ENCODE results near the gene FKBP14. TPM values are rescaled to one million over a fixed set of nuclear protein-coding genes. Genes with fewer than 3 reads are reported as not detected.

FKBP14 gene
- total and polyA plus RNA-seq, 2 of the 8 experiments (the other 6 are each of a cell fraction or from before 2014, with no cell fraction given) = 3.2 to 20.7 TPM

DNA sequence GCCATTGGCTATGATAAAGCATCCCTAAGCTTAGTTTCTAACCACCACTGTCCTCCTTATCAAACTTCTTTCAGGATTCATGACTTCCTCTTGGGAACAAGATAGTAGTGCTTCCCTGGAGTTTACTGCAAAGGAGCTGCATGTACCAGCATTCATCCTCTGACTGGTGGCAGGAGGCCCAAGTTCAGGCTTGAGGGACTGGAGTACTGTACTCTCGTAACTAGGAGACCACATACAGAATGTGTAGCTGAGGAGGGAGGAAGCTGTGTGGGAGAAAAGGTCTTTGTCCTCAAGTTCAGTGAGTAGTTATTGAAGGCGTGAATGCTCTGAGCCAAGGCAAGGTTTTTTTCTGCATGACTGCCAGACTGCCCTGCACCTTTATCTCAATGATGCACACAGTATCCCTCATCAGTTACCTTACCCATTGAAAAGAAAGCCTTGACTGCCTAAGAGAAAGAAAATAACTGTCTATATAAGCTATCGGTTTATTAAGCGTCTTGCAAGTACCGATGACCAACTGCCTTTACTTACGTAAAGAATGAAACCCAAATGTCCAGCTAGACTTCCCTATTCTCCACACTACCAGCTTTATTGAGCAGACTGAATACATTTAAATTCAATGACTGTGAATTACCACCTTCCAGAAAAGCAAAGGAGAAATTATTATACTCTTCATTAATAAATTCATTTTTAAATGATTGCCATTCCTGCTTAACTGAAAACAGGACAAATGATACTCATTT is 49.7 kb downstream of the FKBP14 start:
- Histone ChIP-seq H3K23ac (ENCODE audit: insufficient read length) (no peak overlapping the region), H3K4ac (replicated peaks; ENCODE audit: insufficient read length, low read depth, low read length) (no peak overlapping the region), H3K14ac (ENCODE audit: insufficient read length) (no peak overlapping the region), H2AK5ac (ENCODE audit: low read depth, low read length) (no peak overlapping the region), H3K4me2 (ENCODE audit: insufficient read depth in 1 of 2, low read depth in 2 of 2, low read length in 2 of 2) (no peak overlapping the region), H3K79me2 (ENCODE audit: control insufficient read depth in 1 of 2, insufficient read depth in 2 of 2, low read length in 2 of 2) (peaks cover 7 to 64% of the 10 kb centered on the region in 2 experiments; a peak in 3 of 4 replicates), H2BK120ac (replicated peaks; ENCODE audit: low read depth, low read length) (no peak overlapping the region), H4K5ac (ENCODE audit: insufficient read length, low read depth, low read length) (no peak overlapping the region), H2BK20ac (ENCODE audit: low read length) (no peak overlapping the region), H3K23me2 (ENCODE audit: low read depth, low read length) (no peaks in the 10 kb centered on the region), H3K18ac (ENCODE audit: extremely low read depth, low read length) (no peak overlapping the region), H3K9ac (replicated peaks in 1 of 4; ENCODE audit: extremely low read depth in 1 of 4, low read depth in 3 of 4, low read length in 3 of 4) (no peak overlapping the region), H3K36me3 (ENCODE audit: control insufficient read depth in 2 of 4, insufficient read depth in 4 of 4, low read length in 3 of 4) (no peaks in the 10 kb centered on the region), H4K20me1 (replicated peaks in 1 of 2; ENCODE audit: control insufficient read depth in 1 of 2, insufficient read depth in 2 of 2, low read length in 2 of 2) (peaks cover 3 to 5% of the 10 kb centered on the region in 2 experiments), H2AFZ (ENCODE audit: low read length) (no peak overlapping the region), H3K4me1 (replicated peaks in 1 of 4; ENCODE audit: control insufficient read depth in 3 of 4, insufficient read depth in 4 of 4, low read length in 3 of 4) (no peaks in the 10 kb centered on the region), H4K91ac (replicated peaks; ENCODE audit: insufficient read length, low read length) (no peak overlapping the region), H3K9me3 (ENCODE audit: insufficient read depth in 2 of 2, low read depth in 1 of 2, low read length in 1 of 2) (no peaks in the 10 kb centered on the region), H3K56ac (replicated peaks; ENCODE audit: insufficient read length, low read depth, low read length) (no peak overlapping the region), H4K8ac (ENCODE audit: extremely low read depth, insufficient read depth, low read length) (no peak overlapping the region), H2BK15ac (ENCODE audit: low read length) (no peak overlapping the region), H2BK5ac (ENCODE audit: low read depth, low read length) (no peak overlapping the region), H3K79me1 (ENCODE audit: low read depth, low read length) (peaks cover 5% of the 10 kb centered on the region; the same call in 1 of the 2 replicates), H2BK12ac (ENCODE audit: low read depth, low read length) (no peak overlapping the region), H3K27ac (ENCODE audit: low read depth, low read length) (no peak overlapping the region), H3K27me3 (replicated peaks in 1 of 4; ENCODE audit: control insufficient read depth in 3 of 4, extremely low read depth in 1 of 4, insufficient read depth in 3 of 4, low read length in 3 of 4) (no peaks in the 10 kb centered on the region), H3K4me3 (ENCODE audit: extremely low read depth in 1 of 4, insufficient read depth in 2 of 4, low read depth in 3 of 4, low read length in 4 of 4) (no peak overlapping the region)
- TF ChIP-seq TBP (IDR thresholded peaks at IDR 0.05; ENCODE audit: low read depth, low read length) (no peak), KDM4A (IDR thresholded peaks at IDR 0.05; ENCODE audit: low read depth, low read length, severe bottlenecking) (no peak), HDAC6 (IDR thresholded peaks at IDR 0.05; ENCODE audit: low read depth, low read length) (no peak), JUN (IDR thresholded peaks at IDR 0.05; ENCODE audit: low read depth, low read length) (no peak), RBBP5 (IDR thresholded peaks at IDR 0.05; ENCODE audit: borderline replicate concordance, low read depth, low read length) (no peak), KDM5A (IDR thresholded peaks at IDR 0.05; ENCODE audit: low read length) (no peak), MAFK (IDR thresholded peaks at IDR 0.05; ENCODE audit: low read depth, low read length) (no peak), CEBPB (IDR thresholded peaks at IDR 0.05; ENCODE audit: low read depth, low read length) (no peak), BRCA1 (IDR thresholded peaks at IDR 0.05; ENCODE audit: low read depth, low read length) (no peak), PHF8 (conservative IDR thresholded peaks at IDR 0.05; ENCODE audit: low read depth, low read length) (no peak), GTF2F1 (IDR thresholded peaks at IDR 0.05; ENCODE audit: borderline replicate concordance, low read depth, low read length) (no peak), NRF1 (IDR thresholded peaks at IDR 0.05; ENCODE audit: low read depth, low read length) (no peak), YY1 (IDR thresholded peaks at IDR 0.05; ENCODE audit: low read depth, low read length) (no peak)
- 92% methylated on average over 6 of the region's 6 CpGs; no CpG with 5 or more reads in 1 of the 2 experiments for WGBS, 2 experiments (ENCODE audit: extremely low coverage in 1 of 2, insufficient coverage in 1 of 2, insufficient read length in 1 of 2, insufficient replicate concordance in 2 of 2, low coverage in 1 of 2, low lambda C conversion rate in 2 of 2, missing lambda C conversion rate in 1 of 2)
- CTCF ChIA-PET (ENCODE audit: partially characterized antibody) = interaction anchor here (0.9 to 4.1 kb wide), 20 partner anchors 11 to 158 kb away, joined by 3 to 29 read pairs (median 6); partner anchors contain the start of genes MTURN, PLEKHA8 and SCRN1
- no peak for FAIRE-seq
- no peak for DNase-seq (ENCODE audit: low read depth in 1 of 2, low spot score in 2 of 2)
- POLR2A ChIA-PET (ENCODE audit: partially characterized antibody) = interaction anchor here (0.8 to 1.2 kb wide), 3 partner anchors 15 to 55 kb away, joined by 3 to 4 read pairs (median 3); no protein-coding TSS in a partner anchor

Measured in H1 (cell line).